Measurements from ENCODE around the gene RASSF4. TPM values are rescaled to one million over a fixed set of nuclear protein-coding genes. Genes with fewer than 3 reads are reported as not detected.

Gene RASSF4
- total RNA-seq, 2 experiments from 2014 or later: 0.76 to 1.6 TPM

- Mint-ChIP-seq H3K4me1 (ENCODE audit: low read depth) (peaks cover 39% of the 10 kb centered on the region), H3K27ac (peak overlapping the region; percentile 65), H3K4me3 (no peak overlapping the region), H3K9me3 (ENCODE audit: insufficient read depth) (no peaks in the 10 kb centered on the region), H3K36me3 (ENCODE audit: low read depth) (no peaks in the 10 kb centered on the region), H3K27me3 (ENCODE audit: low read depth) (peaks cover 7% of the 10 kb centered on the region)
- ATAC-seq: no peak
- DNase-seq: no peak
- CTCF ChIA-PET: interaction anchor here (1.1 to 2.2 kb wide), 2 partner anchors 38 to 40 kb away, joined by 5 to 7 read pairs; no protein-coding TSS in a partner anchor
- POLR2A ChIA-PET: no interaction called here
Observed at GRCh38 chr10:44936314-44936975, 23.2 kb upstream of the RASSF4 start.

GRCh38 chr10:44937196-44938005 lies 22.2 kb upstream of the RASSF4 start:
- ChIA-PET CTCF (no interaction called here), POLR2A (interaction anchor here (0.6 kb wide), 1 partner anchor 320 kb away, joined by 3 read pairs; no protein-coding TSS in a partner anchor)
- H3K9me3 Mint-ChIP-seq (ENCODE audit: insufficient read depth): no peaks in the 10 kb centered on the region
- H3K4me1 Mint-ChIP-seq (ENCODE audit: low read depth): peaks cover 38% of the 10 kb centered on the region
- DNase-seq (no peak), ATAC-seq (no peak)
- H3K36me3 Mint-ChIP-seq (ENCODE audit: low read depth): no peaks in the 10 kb centered on the region
- peaks cover 14% of the 10 kb centered on the region for H3K27me3 Mint-ChIP-seq (ENCODE audit: low read depth)
- H3K27ac Mint-ChIP-seq: no peak overlapping the region
- no peak overlapping the region for H3K4me3 Mint-ChIP-seq

GRCh38 chr10:44938956-44939355 lies 20.6 kb upstream of the RASSF4 start:
- ATAC-seq (no peak), DNase-seq (no peak)
- peaks cover under 1% of the 10 kb centered on the region for H3K9me3 Mint-ChIP-seq (ENCODE audit: insufficient read depth)
- H3K27me3 Mint-ChIP-seq (ENCODE audit: low read depth): peaks cover 20% of the 10 kb centered on the region
- H3K4me1 Mint-ChIP-seq (ENCODE audit: low read depth): peaks cover 28% of the 10 kb centered on the region
- ChIA-PET CTCF (no interaction called here), POLR2A (no interaction called here)
- H3K27ac Mint-ChIP-seq: no peak overlapping the region
- no peak overlapping the region for H3K4me3 Mint-ChIP-seq
- H3K36me3 Mint-ChIP-seq (ENCODE audit: low read depth): no peaks in the 10 kb centered on the region

- no peak overlapping the region for H3K4me3 Mint-ChIP-seq
- H3K27me3 Mint-ChIP-seq (ENCODE audit: low read depth): peaks cover 27% of the 10 kb centered on the region
- H3K27ac Mint-ChIP-seq: no peak overlapping the region
- ChIA-PET POLR2A (no interaction called here), CTCF (no interaction called here)
- ATAC-seq (no peak), DNase-seq (no peak)
- peaks cover 9% of the 10 kb centered on the region for H3K9me3 Mint-ChIP-seq (ENCODE audit: insufficient read depth)
- peaks cover 2% of the 10 kb centered on the region for H3K36me3 Mint-ChIP-seq (ENCODE audit: low read depth)
- peaks cover 27% of the 10 kb centered on the region for H3K4me1 Mint-ChIP-seq (ENCODE audit: low read depth)
Observed at GRCh38 chr10:44939691-44940401, 19.8 kb upstream of the RASSF4 start.

GRCh38 chr10:44944354-44944753 lies 15.2 kb upstream of the RASSF4 start:
- CTCF ChIA-PET: interaction anchor here (0.9 to 3.4 kb wide), 3 partner anchors 12 to 517 kb away, joined by 3 to 16 read pairs (median 4); no protein-coding TSS in a partner anchor
- POLR2A ChIA-PET: no interaction called here
- peaks cover 35% of the 10 kb centered on the region for H3K27me3 Mint-ChIP-seq (ENCODE audit: low read depth)
- no peak overlapping the region for H3K27ac Mint-ChIP-seq
- DNase-seq (no peak), ATAC-seq (no peak)
- no peak overlapping the region for H3K4me3 Mint-ChIP-seq
- H3K9me3 Mint-ChIP-seq (ENCODE audit: insufficient read depth): peaks cover 13% of the 10 kb centered on the region
- peaks cover 2% of the 10 kb centered on the region for H3K36me3 Mint-ChIP-seq (ENCODE audit: low read depth)
- H3K4me1 Mint-ChIP-seq (ENCODE audit: low read depth): no peaks in the 10 kb centered on the region

- ChIA-PET POLR2A (no interaction called here), CTCF (interaction anchor here (3.4 kb wide), 1 partner anchor 14 kb away, joined by 16 read pairs; no protein-coding TSS in a partner anchor)
- no peak overlapping the region for H3K27ac Mint-ChIP-seq
- H3K4me1 Mint-ChIP-seq (ENCODE audit: low read depth): no peaks in the 10 kb centered on the region
- H3K36me3 Mint-ChIP-seq (ENCODE audit: low read depth): peaks cover 2% of the 10 kb centered on the region
- no peak overlapping the region for H3K4me3 Mint-ChIP-seq
- DNase-seq: no peak
- ATAC-seq: no peak
- H3K9me3 Mint-ChIP-seq (ENCODE audit: insufficient read depth): peaks cover 13% of the 10 kb centered on the region
- peaks cover 30% of the 10 kb centered on the region for H3K27me3 Mint-ChIP-seq (ENCODE audit: low read depth)
Observed at GRCh38 chr10:44946205-44946604, 13.4 kb upstream of the RASSF4 start.

GRCh38 chr10:44947371-44948152 lies 12.0 kb upstream of the RASSF4 start:
- Mint-ChIP-seq H3K27ac (no peak overlapping the region), H3K4me3 (no peak overlapping the region), H3K36me3 (ENCODE audit: low read depth) (peaks cover 2% of the 10 kb centered on the region), H3K9me3 (ENCODE audit: insufficient read depth) (peaks cover 13% of the 10 kb centered on the region), H3K27me3 (ENCODE audit: low read depth) (peaks cover 21% of the 10 kb centered on the region), H3K4me1 (ENCODE audit: low read depth) (no peaks in the 10 kb centered on the region)
- no peak for ATAC-seq
- DNase-seq: no peak
- ChIA-PET CTCF (interaction anchor here (1.9 kb wide), 1 partner anchor 15 kb away, joined by 6 read pairs; no protein-coding TSS in a partner anchor), POLR2A (no interaction called here)

GRCh38 chr10:44948642-44949041 lies 11.0 kb upstream of the RASSF4 start:
- H3K9me3 Mint-ChIP-seq (ENCODE audit: insufficient read depth): peaks cover 13% of the 10 kb centered on the region
- H3K4me3 Mint-ChIP-seq: no peak overlapping the region
- ATAC-seq (no peak), DNase-seq (no peak)
- no peak overlapping the region for H3K27ac Mint-ChIP-seq
- no peaks in the 10 kb centered on the region for H3K4me1 Mint-ChIP-seq (ENCODE audit: low read depth)
- CTCF ChIA-PET: interaction anchor here (1.9 to 2.6 kb wide), 3 partner anchors 15 to 16 kb away, joined by 6 to 8 read pairs (median 8); no protein-coding TSS in a partner anchor
- POLR2A ChIA-PET: interaction anchor here (2.1 kb wide), 1 partner anchor 12 kb away, joined by 4 read pairs; no protein-coding TSS in a partner anchor
- peaks cover 2% of the 10 kb centered on the region for H3K36me3 Mint-ChIP-seq (ENCODE audit: low read depth)
- peaks cover 15% of the 10 kb centered on the region for H3K27me3 Mint-ChIP-seq (ENCODE audit: low read depth)

- no peak overlapping the region for H3K4me3 Mint-ChIP-seq
- POLR2A ChIA-PET: interaction anchor here (1.1 to 2.1 kb wide), 2 partner anchors 10 to 11 kb away, joined by 4 read pairs; partner anchors contain the start of gene RASSF4
- ATAC-seq (no peak), DNase-seq (no peak)
- H3K4me1 Mint-ChIP-seq (ENCODE audit: low read depth): no peaks in the 10 kb centered on the region
- peaks cover 10% of the 10 kb centered on the region for H3K9me3 Mint-ChIP-seq (ENCODE audit: insufficient read depth)
- no peak overlapping the region for H3K27ac Mint-ChIP-seq
- peaks cover 2% of the 10 kb centered on the region for H3K36me3 Mint-ChIP-seq (ENCODE audit: low read depth)
- H3K27me3 Mint-ChIP-seq (ENCODE audit: low read depth): peaks cover 12% of the 10 kb centered on the region
- CTCF ChIA-PET: interaction anchor here (2.0 to 2.6 kb wide), 2 partner anchors 14 to 16 kb away, joined by 8 read pairs; no protein-coding TSS in a partner anchor
Observed at GRCh38 chr10:44949127-44949802, 10.3 kb upstream of the RASSF4 start.

GRCh38 chr10:44949915-44950314 lies 9.7 kb upstream of the RASSF4 start:
- DNase-seq (no peak), ATAC-seq (no peak)
- Mint-ChIP-seq H3K27me3 (ENCODE audit: low read depth) (peaks cover 8% of the 10 kb centered on the region), H3K4me3 (no peak overlapping the region), H3K27ac (no peak overlapping the region), H3K36me3 (ENCODE audit: low read depth) (no peaks in the 10 kb centered on the region), H3K9me3 (ENCODE audit: insufficient read depth) (peaks cover 4% of the 10 kb centered on the region), H3K4me1 (ENCODE audit: low read depth) (peaks cover 3% of the 10 kb centered on the region)
- CTCF ChIA-PET: interaction anchor here (2.0 to 2.6 kb wide), 2 partner anchors 14 to 17 kb away, joined by 8 read pairs; no protein-coding TSS in a partner anchor
- POLR2A ChIA-PET: interaction anchor here (1.1 to 2.1 kb wide), 3 partner anchors 9 to 17 kb away, joined by 3 to 4 read pairs (median 4); partner anchors contain the start of gene RASSF4

Data from activated CD8-positive, alpha-beta T cell treated with anti-CD3 and anti-CD28 coated beads, Interleukin-2, amount 10 ng/mL, durations not matched to agents 7 days and 5 days (primary cell).